ENCODE data around the gene SCYGR4.

The SCYGR4 gene

DNA sequence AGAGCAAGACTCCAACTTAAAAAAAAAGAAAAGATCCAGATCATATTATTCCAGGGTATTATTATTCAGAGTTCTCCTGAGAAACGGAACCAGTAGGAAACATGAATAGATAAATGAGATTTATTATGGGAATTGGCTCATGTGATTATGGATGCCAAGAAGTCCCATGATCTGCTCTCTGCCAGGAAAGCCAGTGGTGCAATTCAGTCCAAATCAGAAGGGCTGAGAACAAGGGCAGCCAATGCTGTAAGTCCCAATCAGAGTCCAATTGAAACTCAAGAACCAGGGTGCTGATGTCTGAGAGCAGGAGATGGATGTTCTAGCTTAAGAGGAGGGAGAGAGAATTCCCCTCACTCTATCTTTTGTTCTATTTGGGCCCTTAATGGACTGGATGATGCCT lies 10.8 kb upstream of the SCYGR4 start:
- ATAC-seq (no peak), DNase-seq (ENCODE audit: low spot score in 2 of 2) (no peak)
- H3K4me3 Mint-ChIP-seq = no peak overlapping the region
- no peaks in the 10 kb centered on the region for H3K9me3 Mint-ChIP-seq
- no peak overlapping the region for H3K27ac Mint-ChIP-seq
- peaks cover 8% of the 10 kb centered on the region for H3K36me3 Mint-ChIP-seq
- H3K4me1 Mint-ChIP-seq = no peaks in the 10 kb centered on the region

DNA sequence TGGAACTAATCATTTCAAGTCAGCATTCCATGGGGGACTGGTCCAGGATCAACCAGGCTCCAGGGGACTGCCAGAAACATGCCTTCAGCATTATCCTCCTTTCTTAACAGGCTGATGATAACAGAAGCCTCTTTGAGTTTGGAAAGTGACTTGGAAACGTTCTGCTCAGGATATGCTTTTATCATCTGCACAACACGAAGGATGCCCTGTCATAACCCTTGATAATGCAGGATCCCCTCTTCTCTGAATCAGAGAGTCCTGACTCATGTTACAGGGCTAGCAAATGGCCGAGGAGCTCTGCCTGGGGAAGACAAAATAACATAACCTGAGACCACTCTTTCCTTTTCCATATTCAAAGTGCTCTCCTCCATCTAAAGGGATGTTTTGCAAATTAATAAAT lies 9.4 kb upstream of the SCYGR4 start:
- H3K4me3 Mint-ChIP-seq = no peak overlapping the region
- no peak for DNase-seq (ENCODE audit: low spot score in 2 of 2)
- H3K27ac Mint-ChIP-seq = peak overlapping the region; percentile 65
- no peaks in the 10 kb centered on the region for H3K9me3 Mint-ChIP-seq
- H3K4me1 Mint-ChIP-seq = no peaks in the 10 kb centered on the region
- peaks cover 8% of the 10 kb centered on the region for H3K36me3 Mint-ChIP-seq
- no peak for ATAC-seq

DNA sequence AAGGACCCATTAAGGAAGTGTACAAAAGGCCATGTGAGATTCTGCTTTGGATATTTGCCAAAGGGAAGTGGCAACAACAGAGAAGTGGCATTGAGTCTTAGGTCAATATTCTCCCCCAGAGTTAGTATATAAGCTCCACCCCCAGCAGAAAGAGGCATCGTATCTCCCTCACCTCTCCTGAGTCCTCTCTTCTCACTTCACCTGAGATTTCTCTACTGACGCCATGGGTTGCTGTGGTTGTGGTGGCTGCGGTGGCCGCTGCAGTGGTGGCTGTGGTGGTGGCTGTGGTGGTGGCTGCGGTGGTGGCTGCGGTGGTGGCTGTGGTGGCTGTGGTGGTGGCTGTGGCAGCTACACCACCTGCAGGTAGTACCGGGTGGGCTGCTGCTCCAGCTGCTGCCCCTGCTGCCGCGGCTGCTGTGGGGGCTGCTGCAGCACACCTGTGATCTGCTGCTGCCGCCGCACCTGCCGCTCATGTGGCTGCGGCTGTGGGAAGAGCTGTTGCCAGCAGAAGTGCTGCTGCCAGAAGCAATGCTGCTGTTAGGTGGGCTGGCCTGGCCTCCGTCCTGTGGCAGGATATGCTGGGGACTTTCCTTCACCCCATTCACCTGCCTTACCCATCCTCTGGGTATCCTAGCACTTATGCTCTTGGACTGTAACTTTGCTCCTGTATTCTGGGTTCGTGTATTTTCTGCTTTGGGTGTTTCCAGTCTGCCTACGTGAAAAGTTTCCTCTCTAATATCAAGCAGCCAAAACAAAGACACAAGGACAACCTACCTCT lies 8.5 kb upstream of the SCYGR4 start:
- no peaks in the 10 kb centered on the region for H3K9me3 Mint-ChIP-seq
- ATAC-seq = no peak
- H3K4me1 Mint-ChIP-seq = no peaks in the 10 kb centered on the region
- H3K4me3 Mint-ChIP-seq = no peak overlapping the region
- DNase-seq (ENCODE audit: low spot score in 2 of 2) = no peak
- H3K36me3 Mint-ChIP-seq = peaks cover 8% of the 10 kb centered on the region
- H3K27ac Mint-ChIP-seq = peak overlapping the region; percentile 65

DNA sequence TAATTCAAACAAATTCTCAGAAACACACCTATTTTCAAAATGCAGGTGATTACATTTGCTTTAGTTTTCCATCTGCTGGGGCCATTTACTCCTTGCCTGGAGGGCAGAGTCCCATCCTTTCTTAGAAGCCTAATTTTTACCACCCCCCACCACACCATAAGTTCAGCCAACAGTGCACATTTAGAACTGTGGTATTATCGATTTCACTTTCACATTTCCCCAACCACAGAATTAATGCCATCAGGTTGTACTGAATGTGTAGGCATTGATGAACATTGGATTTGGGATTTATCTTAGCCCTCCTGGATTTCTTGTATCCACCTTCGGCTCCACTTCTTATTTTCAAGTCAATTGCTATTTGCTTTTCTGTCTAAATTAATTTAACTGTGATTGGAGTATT lies 7.2 kb upstream of the SCYGR4 start:
- Mint-ChIP-seq H3K4me1 (no peaks in the 10 kb centered on the region), H3K9me3 (no peaks in the 10 kb centered on the region), H3K4me3 (no peak overlapping the region), H3K36me3 (peaks cover 8% of the 10 kb centered on the region), H3K27ac (no peak overlapping the region)
- no peak for ATAC-seq
- DNase-seq (ENCODE audit: low spot score in 2 of 2) = no peak

DNA sequence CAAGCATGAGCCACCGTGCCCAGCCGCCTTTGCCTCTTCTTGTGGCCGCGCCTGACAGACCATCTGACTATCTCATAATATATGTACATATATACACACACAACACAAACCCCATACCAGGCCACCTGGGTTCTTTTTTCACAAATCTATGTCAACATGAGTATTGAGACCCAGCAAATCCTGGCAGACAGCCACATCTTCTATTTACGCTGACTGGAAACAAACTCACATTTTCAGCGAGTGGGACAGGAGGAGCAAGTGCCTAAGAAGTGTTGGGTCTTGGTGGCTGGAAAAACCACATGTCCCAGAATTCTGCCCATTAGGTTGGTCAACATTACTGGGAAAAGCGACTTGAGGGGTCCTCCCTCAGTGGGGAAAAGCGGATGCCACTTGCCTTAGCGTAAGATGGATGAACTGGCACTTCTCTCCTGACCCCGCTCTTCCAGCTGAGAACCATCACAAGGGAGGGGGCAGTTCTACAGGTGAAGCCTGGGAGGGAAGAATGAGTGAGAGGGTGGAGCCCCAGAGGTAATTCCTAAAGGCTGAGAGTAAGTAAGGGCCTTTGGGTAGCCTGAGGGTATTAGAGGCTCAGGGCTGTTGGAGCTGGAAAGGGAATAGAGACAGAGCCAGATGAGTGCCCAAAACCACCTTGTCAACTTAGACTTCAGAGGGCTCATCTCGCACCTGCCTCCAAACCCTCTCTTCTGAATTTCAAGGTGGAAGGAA lies 4.6 kb upstream of the SCYGR4 start:
- Mint-ChIP-seq H3K36me3 (peaks cover 8% of the 10 kb centered on the region), H3K9me3 (no peaks in the 10 kb centered on the region), H3K4me1 (no peaks in the 10 kb centered on the region), H3K4me3 (no peak overlapping the region), H3K27ac (no peak overlapping the region)
- no peak for ATAC-seq
- no peak for DNase-seq (ENCODE audit: low spot score in 2 of 2)

DNA sequence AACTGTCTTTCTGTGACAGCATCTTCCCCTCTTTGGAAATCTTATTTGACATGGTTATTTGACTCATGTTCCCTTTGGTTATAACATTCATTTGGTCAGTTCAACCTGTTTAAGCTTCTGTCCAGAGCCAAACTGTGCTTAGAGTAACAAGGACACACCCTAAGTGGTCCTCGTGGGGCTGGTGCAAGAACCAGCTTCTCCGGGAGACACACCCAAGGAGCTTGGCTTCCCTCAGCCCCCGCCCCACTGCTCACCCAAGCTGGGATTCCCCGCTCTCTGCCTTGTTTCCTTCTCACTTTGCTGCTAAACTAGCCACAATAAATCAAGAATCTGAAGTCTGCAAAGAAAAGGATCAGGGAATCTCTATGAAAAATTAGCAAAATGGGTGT lies 4.0 kb upstream of the SCYGR4 start:
- H3K4me3 Mint-ChIP-seq = no peak overlapping the region
- H3K36me3 Mint-ChIP-seq = peaks cover 8% of the 10 kb centered on the region
- ATAC-seq = no peak
- DNase-seq (ENCODE audit: low spot score in 2 of 2) = no peak
- H3K27ac Mint-ChIP-seq = no peak overlapping the region
- no peaks in the 10 kb centered on the region for H3K9me3 Mint-ChIP-seq
- no peaks in the 10 kb centered on the region for H3K4me1 Mint-ChIP-seq

DNA sequence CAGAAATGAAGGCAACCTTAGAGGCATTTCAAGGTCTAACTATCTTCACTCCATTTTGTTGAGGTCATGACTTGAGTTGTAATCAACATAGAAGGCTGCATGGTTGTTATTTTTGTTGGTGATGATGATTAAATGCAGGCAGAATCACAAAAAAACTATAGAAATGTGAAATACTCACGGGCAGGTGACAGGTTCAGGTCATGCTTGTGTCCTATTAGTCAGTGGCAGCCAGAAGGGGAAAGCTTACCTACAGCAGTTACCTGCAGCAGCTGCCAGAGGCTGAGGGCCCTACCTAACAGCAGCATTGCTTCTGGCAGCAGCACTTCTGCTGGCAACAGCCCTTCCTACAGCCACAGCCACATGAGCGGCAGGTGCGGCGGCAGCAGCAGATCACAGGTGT lies 3.1 kb upstream of the SCYGR4 start:
- Mint-ChIP-seq H3K27ac (no peak overlapping the region), H3K4me3 (no peak overlapping the region), H3K4me1 (no peaks in the 10 kb centered on the region), H3K9me3 (no peaks in the 10 kb centered on the region), H3K36me3 (peaks cover 2% of the 10 kb centered on the region)
- no peak for DNase-seq (ENCODE audit: low spot score in 2 of 2)
- no peak for ATAC-seq

DNA sequence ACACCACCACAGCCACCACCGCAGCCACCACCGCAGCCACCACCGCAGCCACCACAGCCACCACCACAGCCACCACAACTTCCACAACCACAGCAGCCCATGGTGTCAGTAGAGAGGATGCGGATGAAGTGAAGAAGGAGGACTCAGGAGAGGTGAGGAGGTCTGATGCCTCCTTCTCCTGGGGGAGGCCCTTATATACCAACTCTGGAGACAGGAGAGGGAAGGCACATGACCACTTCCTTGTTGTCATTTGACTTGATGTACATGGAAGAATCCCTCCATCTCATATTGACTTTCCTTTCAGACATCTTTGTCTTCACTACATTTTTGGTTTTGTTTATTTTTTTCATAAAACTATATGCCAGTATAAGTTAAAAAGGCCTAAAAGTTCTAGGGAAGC lies 2.6 kb upstream of the SCYGR4 start, which contains the start of gene SCYGR3:
Gene SCYGR3, minus strand, starts transcription at position 101 of the 400 bp plus-strand sequence. Its CDS starts 0 bp downstream, at position 101.
- ATAC-seq = no peak
- H3K9me3 Mint-ChIP-seq = no peaks in the 10 kb centered on the region
- no peak for DNase-seq (ENCODE audit: low spot score in 2 of 2)
- H3K4me3 Mint-ChIP-seq = no peak within 1 kb of the TSS
- no peak within 1 kb of the TSS for H3K27ac Mint-ChIP-seq
- H3K4me1 Mint-ChIP-seq = no peaks in the 10 kb centered on the region
- H3K36me3 Mint-ChIP-seq = no peaks in the 10 kb centered on the region

DNA sequence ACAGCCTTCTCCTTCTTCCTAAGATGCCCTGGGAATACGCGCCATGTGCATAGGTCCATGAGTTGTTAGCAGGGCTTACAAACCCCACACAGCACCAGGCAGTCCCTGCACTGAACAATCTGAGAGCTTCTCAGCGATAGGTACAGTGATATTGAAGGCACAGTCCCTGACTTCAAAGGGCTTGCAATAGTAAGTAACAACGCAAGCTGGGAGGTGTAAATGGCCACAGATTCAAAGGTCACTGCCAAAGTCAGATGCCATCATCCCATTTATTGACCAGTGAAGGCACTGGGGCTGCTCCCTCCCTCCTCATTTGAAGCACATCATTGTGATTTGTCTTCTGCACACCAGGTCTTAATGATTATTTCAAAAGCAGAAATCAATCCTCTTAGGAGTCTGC lies 2.1 kb upstream of the SCYGR4 start:
- no peaks in the 10 kb centered on the region for H3K36me3 Mint-ChIP-seq
- no peaks in the 10 kb centered on the region for H3K4me1 Mint-ChIP-seq
- no peak overlapping the region for H3K4me3 Mint-ChIP-seq
- no peak overlapping the region for H3K27ac Mint-ChIP-seq
- H3K9me3 Mint-ChIP-seq = no peaks in the 10 kb centered on the region
- no peak for ATAC-seq
- no peak for DNase-seq (ENCODE audit: low spot score in 2 of 2)

DNA sequence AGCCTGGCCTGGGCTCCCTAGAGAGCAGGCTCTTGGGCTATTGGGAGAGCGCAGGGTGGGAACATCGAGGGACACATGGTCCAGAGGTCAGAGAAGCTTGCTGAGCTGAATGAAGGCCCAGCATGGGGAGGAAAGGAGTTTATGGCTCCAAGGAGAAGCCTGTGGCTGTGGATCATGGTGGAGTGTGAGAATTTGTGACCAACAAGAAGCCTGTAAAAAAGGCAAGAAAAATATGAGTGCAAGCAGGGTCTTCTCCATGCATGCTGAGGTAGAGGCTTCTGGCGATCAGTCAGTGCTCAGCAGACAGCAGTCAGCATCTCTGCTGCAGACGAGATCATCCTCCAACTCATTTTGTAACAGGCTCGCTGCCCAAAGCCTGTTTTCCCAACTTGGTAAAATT lies 1.4 kb upstream of the SCYGR4 start:
- H3K27ac Mint-ChIP-seq = no peak overlapping the region
- no peak for DNase-seq (ENCODE audit: low spot score in 2 of 2)
- H3K9me3 Mint-ChIP-seq = no peaks in the 10 kb centered on the region

DNA sequence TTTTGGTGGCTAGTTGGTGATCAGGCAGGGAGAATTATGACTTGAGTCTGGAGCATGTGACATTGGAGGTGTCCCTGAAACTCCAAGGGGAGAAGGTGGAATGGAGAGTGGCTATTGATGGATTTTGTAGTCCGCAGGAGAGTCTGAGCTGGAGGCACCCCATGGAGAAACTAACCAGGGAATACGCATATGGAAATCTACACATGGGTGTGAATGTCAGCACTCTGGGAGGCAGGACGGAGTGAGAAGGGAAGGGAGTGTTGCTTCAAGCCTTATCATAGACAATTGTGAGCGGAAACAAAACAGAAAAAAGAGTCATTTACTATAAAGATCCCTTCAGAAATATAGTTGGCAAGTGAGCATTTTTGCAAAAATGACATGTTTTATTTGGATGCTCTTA lies 667 bp upstream of the SCYGR4 start:
- no peaks in the 10 kb centered on the region for H3K36me3 Mint-ChIP-seq
- no peak overlapping the region for H3K27ac Mint-ChIP-seq
- no peaks in the 10 kb centered on the region for H3K4me1 Mint-ChIP-seq
- ATAC-seq (no peak), DNase-seq (ENCODE audit: low spot score in 2 of 2) (no peak)
- no peak overlapping the region for H3K4me3 Mint-ChIP-seq
- H3K9me3 Mint-ChIP-seq = no peaks in the 10 kb centered on the region

More for the DNA sequence above, 1.4 kb upstream of the SCYGR4 start:
- no peak for ATAC-seq
- no peaks in the 10 kb centered on the region for H3K36me3 Mint-ChIP-seq
- no peak overlapping the region for H3K4me3 Mint-ChIP-seq
- H3K4me1 Mint-ChIP-seq = no peaks in the 10 kb centered on the region

DNA sequence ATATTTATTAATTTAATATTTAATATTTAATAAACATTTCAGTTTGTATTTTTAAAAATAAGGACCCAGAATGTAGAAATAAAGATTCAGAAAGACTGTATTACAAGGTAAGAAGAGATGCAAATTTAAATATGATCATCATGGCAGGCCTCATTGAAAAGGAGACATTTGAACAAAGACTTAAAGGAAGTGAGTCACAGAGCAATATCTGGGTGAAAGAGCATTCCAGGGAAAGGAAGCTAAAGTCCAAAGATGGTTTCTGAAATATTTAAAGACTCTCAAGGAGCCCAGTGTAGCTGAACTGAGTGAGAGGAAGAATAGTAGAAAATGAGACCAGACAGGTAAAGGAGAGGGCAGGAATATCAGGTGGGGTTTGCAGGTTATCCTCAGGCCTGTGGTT lies 5.9 kb downstream of the SCYGR4 start:
- Mint-ChIP-seq H3K4me1 (no peaks in the 10 kb centered on the region), H3K27ac (no peak overlapping the region), H3K36me3 (no peaks in the 10 kb centered on the region), H3K4me3 (no peak overlapping the region), H3K9me3 (no peaks in the 10 kb centered on the region)
- DNase-seq (ENCODE audit: low spot score in 2 of 2) = no peak
- no peak for ATAC-seq

DNA sequence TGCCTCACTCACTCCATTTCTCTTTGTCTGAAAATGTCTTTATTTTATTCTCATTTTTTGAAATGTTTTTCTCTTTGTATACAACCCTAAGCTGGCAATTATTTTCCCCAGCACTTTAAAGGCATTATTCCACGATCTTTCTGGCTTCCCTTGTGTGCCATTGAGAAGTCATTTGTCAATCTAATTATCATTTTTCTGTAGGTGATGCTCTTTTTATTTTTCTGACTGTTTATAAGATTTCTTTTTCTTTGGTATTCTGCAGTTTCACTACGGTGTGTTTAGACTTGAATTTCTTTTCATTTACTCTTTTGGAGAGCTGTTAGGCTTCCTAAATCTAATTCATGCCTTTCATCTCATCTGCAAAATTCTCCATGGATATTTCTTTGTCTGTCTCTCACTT lies 8.1 kb downstream of the SCYGR4 start:
- H3K4me1 Mint-ChIP-seq = no peaks in the 10 kb centered on the region
- DNase-seq (ENCODE audit: low spot score in 2 of 2) = no peak
- no peak for ATAC-seq
- no peak overlapping the region for H3K27ac Mint-ChIP-seq
- H3K9me3 Mint-ChIP-seq = no peaks in the 10 kb centered on the region
- H3K4me3 Mint-ChIP-seq = no peak overlapping the region
- H3K36me3 Mint-ChIP-seq = no peaks in the 10 kb centered on the region

DNA sequence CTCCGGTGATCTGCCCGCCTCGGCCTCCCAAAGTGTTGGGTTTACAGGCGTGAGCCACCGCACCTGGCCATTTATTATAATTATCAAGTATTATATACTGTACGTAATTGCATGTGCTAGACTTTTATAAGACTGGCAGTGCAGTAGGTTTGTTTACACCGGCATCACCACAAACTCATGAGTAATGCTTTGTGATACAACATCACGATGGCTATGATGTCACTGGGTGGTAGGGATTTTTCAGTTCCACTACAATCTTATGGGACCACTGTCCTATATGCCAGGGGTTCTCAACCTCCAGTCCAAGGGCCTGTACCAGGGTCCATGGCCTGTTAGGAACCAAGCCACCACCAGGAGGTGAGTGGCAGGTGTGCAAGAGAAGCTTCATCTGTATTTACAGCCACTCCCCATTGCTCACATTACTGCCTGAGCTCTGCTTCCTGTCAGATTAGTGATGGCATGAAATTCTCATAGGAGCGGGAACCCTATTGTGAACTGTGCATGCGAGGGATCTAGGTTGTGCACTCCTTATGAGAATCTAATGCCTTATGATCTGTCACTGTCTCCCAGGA lies 9.4 kb downstream of the SCYGR4 start:
- DNase-seq (ENCODE audit: low spot score in 2 of 2) = no peak
- Mint-ChIP-seq H3K4me1 (no peaks in the 10 kb centered on the region), H3K36me3 (no peaks in the 10 kb centered on the region), H3K9me3 (no peaks in the 10 kb centered on the region), H3K27ac (no peak overlapping the region), H3K4me3 (no peak overlapping the region)
- ATAC-seq = no peak

DNA sequence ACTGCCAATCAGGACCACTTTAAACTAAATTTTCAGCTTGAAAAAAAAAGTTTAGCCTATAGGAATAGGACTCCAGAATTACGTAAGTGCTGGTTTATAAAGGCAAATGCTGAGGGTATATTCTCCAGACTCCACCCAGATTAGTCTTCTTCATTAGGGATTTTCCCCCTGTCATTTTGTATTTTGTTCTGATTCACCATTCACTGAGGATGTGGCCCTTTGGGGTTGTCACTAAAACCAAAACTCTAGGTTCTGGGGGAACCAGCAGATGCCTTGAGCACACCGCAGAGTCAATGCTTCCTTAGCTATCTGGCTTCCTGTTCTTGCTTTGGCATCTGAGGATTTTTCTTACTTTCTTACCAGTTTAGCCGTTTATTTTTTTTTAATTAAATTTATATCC lies 10.5 kb downstream of the SCYGR4 start:
- Mint-ChIP-seq H3K4me3 (no peak overlapping the region), H3K4me1 (no peaks in the 10 kb centered on the region), H3K27ac (no peak overlapping the region), H3K36me3 (no peaks in the 10 kb centered on the region), H3K9me3 (no peaks in the 10 kb centered on the region)
- peak; percentile 97 for ATAC-seq
- no peak for DNase-seq (ENCODE audit: low spot score in 2 of 2)

DNA sequence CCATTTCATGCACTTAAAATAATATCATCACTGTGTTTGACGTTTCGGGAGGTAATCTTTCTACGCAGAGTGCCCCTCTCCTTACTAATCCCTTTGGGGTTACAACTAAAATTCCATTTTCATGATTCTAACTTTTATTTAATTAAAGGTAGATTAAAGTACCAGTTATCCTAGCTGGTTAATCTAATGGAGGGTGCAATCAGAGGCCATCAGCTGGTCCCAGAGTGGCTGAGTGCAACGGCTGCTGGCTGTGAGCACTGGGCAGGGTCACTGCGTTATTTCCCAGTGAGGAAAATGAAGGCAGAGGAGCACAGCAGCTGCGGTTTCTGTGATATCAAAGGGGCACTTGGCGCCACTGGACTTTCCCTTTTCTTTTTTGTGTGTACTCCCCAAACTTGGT lies 12.1 kb downstream of the SCYGR4 start:
- H3K27ac Mint-ChIP-seq = no peak overlapping the region
- no peak overlapping the region for H3K4me3 Mint-ChIP-seq
- H3K36me3 Mint-ChIP-seq = no peaks in the 10 kb centered on the region
- ATAC-seq (no peak), DNase-seq (ENCODE audit: low spot score in 2 of 2) (no peak)
- no peaks in the 10 kb centered on the region for H3K9me3 Mint-ChIP-seq
- H3K4me1 Mint-ChIP-seq = no peaks in the 10 kb centered on the region

Data from stimulated activated effector memory CD8-positive, alpha-beta T cell treated with anti-CD3 and anti-CD28 coated beads, Interleukin-12 subunit alpha, Interleukin-12 subunit beta, amount 100 ng/mL, for 72 hours (primary cell).